Cardiac fibroblast (primary cell): ENCODE results near the gene PIGBOS1.

Experiments used
- DNase-seq, 2 donors: peaks; one replicate each; pipeline versions ENCODE4 v3.0.0 to v3.0.0-alpha.2; 2010; ENCODE audit warnings: low read depth in 2 of 2
- H3K4me3 ChIP-seq, 2 donors: replicated peaks in 1 of 2; 1 replicate in 1 of 2; 2 replicates in 1 of 2; pipeline ENCODE4 v1.5.1; 2011; ENCODE audit warnings: low read depth in 2 of 2, low read length in 2 of 2, mild to moderate bottlenecking in 2 of 2, moderate library complexity in 1 of 2
- CTCF ChIP-seq: IDR thresholded peaks from one replicate; pipeline ENCODE4 v1.5.1; 2011; ENCODE audit warnings: low read depth, mild to moderate bottlenecking, low read length, inconsistent platforms

PIGBOS1 gene

DNA sequence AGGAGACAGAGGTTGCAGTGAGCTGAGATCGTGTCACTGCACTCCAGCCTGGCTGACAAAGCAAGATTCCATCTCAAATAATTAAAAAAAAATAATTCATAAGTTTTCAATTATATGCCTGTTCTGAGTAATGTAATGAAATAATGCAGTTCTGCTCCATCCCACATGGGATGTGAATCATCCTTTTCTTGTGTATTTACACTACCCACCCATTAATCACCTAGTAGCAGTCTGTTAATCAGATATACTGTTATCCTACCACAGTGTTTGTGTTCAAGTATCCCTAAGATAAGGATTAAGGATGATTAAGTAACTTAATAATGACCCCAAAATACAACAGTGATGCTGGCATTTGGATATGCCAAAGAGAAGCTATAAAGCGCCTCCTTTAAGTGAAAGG, 38.9 kb upstream of the PIGBOS1 start:
- no peak overlapping the region for H3K4me3 ChIP-seq
- no peak for TF ChIP-seq CTCF
- DNase-seq = peak in 1 of 2 donors; percentile 54

DNA sequence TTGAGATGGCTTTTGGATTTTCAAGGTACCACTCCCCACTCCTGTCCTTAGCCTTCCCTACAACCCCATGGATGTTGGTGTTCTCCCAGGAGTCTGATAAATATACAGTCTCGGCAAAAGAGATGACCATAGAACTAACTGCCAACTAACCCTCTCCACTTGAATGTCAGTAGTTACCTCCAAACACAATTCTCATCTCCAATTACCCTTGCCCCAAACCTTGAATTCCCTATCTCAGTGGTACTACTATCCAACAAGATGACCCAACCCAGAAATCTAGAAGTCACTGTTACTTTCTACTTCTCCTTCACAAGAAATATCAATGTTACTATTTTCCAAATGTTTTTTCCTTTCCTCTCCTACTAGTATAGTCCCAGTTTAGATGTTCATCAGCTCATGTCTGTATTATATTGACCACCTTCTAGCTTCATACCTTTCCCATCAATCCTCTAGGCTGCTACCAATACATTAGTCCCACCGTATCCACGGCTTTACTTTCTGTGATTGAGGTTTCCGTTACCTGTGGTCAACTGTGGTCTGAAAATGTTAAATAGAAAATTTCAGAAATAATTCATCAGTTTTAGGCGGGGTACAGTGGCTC, 38.2 kb upstream of the PIGBOS1 start:
- H3K4me3 ChIP-seq = no peak overlapping the region
- no peak for TF ChIP-seq CTCF
- no peak for DNase-seq

- TF ChIP-seq CTCF = no peak
- H3K4me3 ChIP-seq = no peak overlapping the region
- no peak for DNase-seq
Measured at GRCh38 chr15:55353025-55353424, 34.1 kb upstream of the PIGBOS1 start.

- TF ChIP-seq CTCF = no peak
- DNase-seq = no peak
- H3K4me3 ChIP-seq = no peak overlapping the region
Measured at GRCh38 chr15:55349282-55349681, 30.4 kb upstream of the PIGBOS1 start.

GRCh38 chr15:55348281-55348778, 29.4 kb upstream of the PIGBOS1 start:
- TF ChIP-seq CTCF = no peak
- DNase-seq = no peak
- no peak overlapping the region for H3K4me3 ChIP-seq

DNA sequence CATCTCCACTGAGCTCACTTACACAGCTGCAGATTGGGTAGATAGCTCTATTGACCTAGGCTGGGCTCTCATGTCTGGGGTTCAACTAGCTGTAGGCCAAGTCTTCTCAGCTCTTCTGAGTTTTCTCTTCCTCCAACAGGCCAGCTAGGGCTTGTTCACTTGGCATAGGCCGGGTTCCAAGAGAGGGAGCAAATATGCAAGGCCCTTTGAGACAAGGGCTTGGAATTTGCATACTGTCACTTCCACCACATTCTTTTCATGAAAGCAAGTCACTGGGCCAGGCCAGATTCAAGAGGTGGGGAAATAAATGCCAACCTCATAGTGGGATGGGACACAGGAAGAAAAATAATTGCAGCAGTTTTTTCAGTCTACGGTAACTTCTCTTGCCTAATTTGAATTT, 25.3 kb upstream of the PIGBOS1 start:
- no peak overlapping the region for H3K4me3 ChIP-seq
- DNase-seq = peak; percentile 15 to 18
- no peak for TF ChIP-seq CTCF

DNA sequence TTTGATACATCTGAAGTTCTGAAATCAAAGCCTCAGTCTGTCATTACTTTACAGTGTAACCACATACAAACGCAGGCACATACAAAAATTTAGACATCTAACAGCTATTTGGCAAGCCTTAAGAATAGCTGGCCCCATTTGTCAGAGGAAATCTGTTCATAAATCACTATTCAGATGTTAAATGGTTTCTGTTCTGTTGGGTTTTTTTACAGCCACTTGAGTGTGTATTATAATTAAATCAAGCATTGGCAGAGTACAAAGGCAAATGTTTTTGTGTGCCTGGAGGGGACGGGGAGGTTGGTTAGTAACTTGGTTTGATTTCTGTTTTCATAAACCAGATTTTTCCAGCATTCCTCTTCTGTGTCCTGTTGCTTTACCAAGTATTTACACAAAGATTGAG, 24.2 kb upstream of the PIGBOS1 start:
- no peak overlapping the region for H3K4me3 ChIP-seq
- TF ChIP-seq CTCF = no peak
- no peak for DNase-seq
